Ramos (cell line): ENCODE measurements around the gene SEMA3G.

Source experiments
- in situ Hi-C: fragments of 300-500 bp; cut with MboI; formaldehyde crosslinking; loops from one replicate; pipeline ENCODE4 v1.14.3; 2022; ENCODE audit warnings: low sequenced_read_pairs; ENCODE audit not compliant: unreplicated experiment

SEMA3G gene

GRCh38 chr3:52454938-52455282, 10.0 kb upstream of the SEMA3G start:
- in situ Hi-C loops = no loop called here

GRCh38 chr3:52454250-52454937, 9.5 kb upstream of the SEMA3G start:
- in situ Hi-C loops = no loop called here

GRCh38 chr3:52453496-52454249, 8.8 kb upstream of the SEMA3G start, which contains the start of gene TNNC1:
TNNC1 (minus strand) TSS chr3:52454041; CDS start chr3:52454015, 26 bp downstream.
- in situ Hi-C loops = no loop called here

- in situ Hi-C loops = no loop called here
These were observed 7.8 kb upstream of the SEMA3G start for GRCh38 chr3:52452570-52453221.

- in situ Hi-C loops = no loop called here
These were observed 7.2 kb upstream of the SEMA3G start for GRCh38 chr3:52452126-52452525.

- in situ Hi-C loops = no loop called here
These were observed 6.6 kb upstream of the SEMA3G start for GRCh38 chr3:52451237-52452083.

- in situ Hi-C loops = no loop called here
These were observed 5.8 kb upstream of the SEMA3G start for GRCh38 chr3:52450489-52451236.

GRCh38 chr3:52447512-52448355, 2.8 kb upstream of the SEMA3G start:
- in situ Hi-C loops = no loop called here

GRCh38 chr3:52446631-52447511, 2.0 kb upstream of the SEMA3G start:
- in situ Hi-C loops = no loop called here

GRCh38 chr3:52446042-52446441, 1.1 kb upstream of the SEMA3G start:
- in situ Hi-C loops = no loop called here

GRCh38 chr3:52443791-52444687, 864 bp downstream of the SEMA3G start:
- in situ Hi-C loops = no loop called here

GRCh38 chr3:52443268-52443610, 1.7 kb downstream of the SEMA3G start:
- in situ Hi-C loops = no loop called here

- in situ Hi-C loops = no loop called here
These were observed 2.3 kb downstream of the SEMA3G start for GRCh38 chr3:52442409-52443267.

- in situ Hi-C loops = no loop called here
These were observed 3.1 kb downstream of the SEMA3G start for GRCh38 chr3:52441772-52442332.

GRCh38 chr3:52441091-52441771, 3.7 kb downstream of the SEMA3G start:
- in situ Hi-C loops = no loop called here
